HFF-Myc (cell line): ENCODE data around the gene LRRC38.

Experiments used
- DNase-seq: peaks from one replicate; pipeline ENCODE4 v3.0.0-alpha.2; 2011; ENCODE audit warnings: low read depth; ENCODE audit errors: extremely low read depth
- H3K4me3 ChIP-seq: replicated peaks from 2 replicates; pipeline ENCODE4 v1.5.1; 2011; ENCODE audit warnings: low read depth, mild to moderate bottlenecking, control low read depth, low read length
- TF ChIP-seq, protein P1 (sequence below): IDR thresholded peaks from 2 replicates; pipeline ENCODE4 v1.5.1; 2012; ENCODE audit warnings: mild to moderate bottlenecking, low read depth, low read length, control low read depth; ENCODE audit errors: missing control alignments

The LRRC38 gene

DNA sequence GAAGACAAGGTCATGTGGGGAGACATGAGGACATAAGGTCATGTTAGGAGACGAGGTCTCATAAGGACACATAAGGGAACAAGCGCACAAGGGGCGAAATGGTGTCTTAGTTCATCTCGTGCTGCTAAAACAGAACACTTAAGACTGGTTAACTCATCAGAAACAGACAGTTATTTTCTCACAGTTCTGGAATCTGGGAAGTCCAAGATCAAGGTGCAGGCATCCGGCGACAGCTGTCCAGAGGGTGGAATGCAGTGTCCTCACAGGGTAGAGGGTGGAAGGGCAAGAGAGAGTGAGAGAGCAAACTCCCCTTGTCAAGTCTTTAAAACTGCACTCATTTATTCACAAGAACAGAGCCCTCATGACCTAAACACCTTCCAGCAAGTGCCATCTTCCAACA lies 35.2 kb upstream of the LRRC38 start:
- DNase-seq, result no peak
- no peak overlapping the region for H3K4me3 ChIP-seq
- TF ChIP-seq, protein P1, sequence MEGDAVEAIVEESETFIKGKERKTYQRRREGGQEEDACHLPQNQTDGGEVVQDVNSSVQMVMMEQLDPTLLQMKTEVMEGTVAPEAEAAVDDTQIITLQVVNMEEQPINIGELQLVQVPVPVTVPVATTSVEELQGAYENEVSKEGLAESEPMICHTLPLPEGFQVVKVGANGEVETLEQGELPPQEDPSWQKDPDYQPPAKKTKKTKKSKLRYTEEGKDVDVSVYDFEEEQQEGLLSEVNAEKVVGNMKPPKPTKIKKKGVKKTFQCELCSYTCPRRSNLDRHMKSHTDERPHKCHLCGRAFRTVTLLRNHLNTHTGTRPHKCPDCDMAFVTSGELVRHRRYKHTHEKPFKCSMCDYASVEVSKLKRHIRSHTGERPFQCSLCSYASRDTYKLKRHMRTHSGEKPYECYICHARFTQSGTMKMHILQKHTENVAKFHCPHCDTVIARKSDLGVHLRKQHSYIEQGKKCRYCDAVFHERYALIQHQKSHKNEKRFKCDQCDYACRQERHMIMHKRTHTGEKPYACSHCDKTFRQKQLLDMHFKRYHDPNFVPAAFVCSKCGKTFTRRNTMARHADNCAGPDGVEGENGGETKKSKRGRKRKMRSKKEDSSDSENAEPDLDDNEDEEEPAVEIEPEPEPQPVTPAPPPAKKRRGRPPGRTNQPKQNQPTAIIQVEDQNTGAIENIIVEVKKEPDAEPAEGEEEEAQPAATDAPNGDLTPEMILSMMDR, result no peak

DNA sequence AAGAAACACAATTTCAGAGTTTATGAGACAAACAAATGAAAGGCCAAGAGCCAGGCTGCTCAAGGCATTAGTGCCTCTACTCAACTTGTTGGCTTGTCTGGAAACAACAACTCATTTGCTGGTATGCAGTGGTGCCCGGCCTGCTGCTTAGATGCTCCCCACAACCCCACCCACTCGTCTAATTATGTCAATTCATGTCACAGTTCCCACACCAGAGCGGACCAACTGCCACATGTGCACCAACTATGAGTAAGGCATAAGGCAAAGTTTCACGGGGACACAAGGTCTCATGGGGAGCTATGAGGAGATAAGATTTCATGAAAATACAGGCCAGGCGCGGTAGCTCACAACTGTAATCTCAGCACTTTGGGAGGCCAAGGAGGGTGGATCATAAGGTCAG lies 34.5 kb upstream of the LRRC38 start:
- H3K4me3 ChIP-seq, result no peak overlapping the region
- TF ChIP-seq, protein P1, result no peak
- DNase-seq, result no peak

DNA sequence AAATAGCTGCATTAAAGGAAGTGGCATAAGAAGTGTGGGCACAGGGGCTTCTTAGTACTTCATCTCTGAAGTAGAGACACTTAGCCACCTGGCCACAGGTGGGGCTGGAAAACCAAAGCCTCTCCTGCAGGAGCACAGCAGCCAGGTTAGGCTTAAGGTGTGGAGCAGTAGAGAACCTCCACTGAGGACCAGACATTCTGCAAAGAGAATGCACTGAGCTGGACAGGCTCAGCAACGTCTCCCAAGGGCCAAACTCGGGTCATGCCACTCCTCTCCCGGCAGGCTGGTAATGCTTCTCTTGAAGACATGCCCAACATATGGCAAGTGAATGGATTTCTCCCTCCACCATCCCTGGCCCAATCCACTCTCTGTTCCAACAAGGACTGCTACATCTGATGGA lies 33.0 kb upstream of the LRRC38 start:
- TF ChIP-seq, protein P1, result no peak
- DNase-seq, result no peak
- no peak overlapping the region for H3K4me3 ChIP-seq

DNA sequence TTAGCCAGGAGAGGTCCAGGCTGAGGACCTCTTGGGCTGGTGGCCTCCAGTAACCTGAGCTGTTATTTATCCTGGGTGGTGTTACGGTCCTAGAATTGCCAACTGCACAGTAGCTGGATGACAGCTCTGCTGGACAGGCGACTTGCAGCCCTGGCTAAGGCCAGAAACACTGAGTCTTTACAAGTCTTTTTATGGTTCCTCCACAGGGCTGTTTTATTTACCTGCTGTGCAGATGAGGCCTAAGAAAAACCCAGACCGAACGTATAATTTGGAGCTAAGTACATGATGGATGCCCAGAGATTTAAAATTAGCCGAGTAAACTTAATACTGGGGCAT lies 30.4 kb upstream of the LRRC38 start:
- H3K4me3 ChIP-seq, result no peak overlapping the region
- no peak for DNase-seq
- TF ChIP-seq, protein P1, result no peak

DNA sequence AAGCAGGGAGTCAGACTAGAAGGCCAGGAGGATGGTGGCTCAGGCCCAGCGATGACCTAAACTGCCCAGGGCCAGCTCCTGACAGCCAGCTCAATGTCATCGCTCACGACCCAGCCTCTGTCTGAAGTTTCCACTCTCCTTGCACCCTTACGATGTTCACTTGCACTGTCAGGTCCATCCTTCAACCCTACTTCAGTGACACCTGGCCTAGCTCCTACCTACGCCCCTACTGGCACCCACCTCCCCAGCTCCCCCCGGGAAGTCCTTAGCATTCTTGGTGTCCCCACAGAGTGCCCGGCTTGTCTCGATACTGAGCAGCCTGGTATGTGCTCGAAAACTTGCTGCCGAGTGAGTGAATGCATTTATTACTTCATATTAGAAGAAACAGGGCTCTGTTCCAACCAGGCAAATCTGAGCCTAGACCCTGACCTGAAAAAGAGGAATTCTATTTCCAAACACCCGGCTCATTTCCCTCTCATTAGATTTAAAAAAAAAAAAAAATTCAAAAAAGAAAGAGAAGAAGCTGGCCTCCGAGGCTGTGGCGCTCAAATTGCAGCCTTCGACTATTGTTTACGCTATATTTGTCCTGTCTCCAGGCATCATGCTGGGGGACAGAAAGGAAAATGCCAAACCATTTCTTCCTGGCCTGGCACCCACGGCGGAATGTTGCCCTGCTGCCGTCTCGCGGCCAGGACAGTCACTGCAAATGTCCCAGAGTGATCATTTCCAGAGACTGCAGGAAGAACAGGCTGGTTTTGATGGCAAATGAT lies 29.8 kb upstream of the LRRC38 start:
- no peak for DNase-seq
- TF ChIP-seq, protein P1, result no peak
- no peak overlapping the region for H3K4me3 ChIP-seq

DNA sequence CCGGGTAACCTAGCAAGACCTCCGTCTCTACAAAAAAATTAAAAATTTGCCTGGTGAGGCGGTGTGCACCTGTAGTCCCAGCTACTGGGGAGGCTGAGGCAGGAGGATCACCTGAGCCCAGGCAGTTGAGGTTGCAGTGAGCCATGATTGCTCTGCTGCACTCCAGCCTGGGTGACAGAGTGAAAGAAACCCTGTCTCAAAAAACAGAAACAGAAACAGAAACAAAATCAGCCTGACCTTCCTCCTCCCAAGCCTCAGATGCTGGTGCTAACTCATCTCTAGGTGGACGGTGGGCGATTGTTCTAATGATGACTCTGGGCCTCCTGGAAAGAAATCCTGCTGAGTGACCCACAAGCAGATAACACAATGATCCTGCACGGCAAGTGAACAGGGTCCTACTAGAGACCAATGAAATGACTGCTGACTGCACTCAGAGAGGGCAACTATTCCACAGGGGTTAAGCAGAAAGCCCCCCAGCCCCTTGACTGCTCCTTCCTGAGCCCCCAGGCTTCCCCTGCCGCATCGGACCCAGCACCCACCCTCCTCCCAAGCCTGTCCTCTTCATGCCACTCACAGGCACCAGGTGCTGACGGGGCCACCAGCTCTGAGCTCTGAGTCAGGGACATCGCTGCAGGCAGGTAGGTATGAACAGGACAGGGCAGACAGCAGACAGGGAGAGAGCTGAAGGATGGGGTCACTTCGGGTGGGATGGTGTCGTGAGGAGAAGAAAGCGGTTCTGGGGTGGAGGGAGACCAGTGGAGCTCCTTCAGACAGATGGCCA lies 27.8 kb upstream of the LRRC38 start:
- TF ChIP-seq, protein P1, result no peak
- no peak for DNase-seq
- no peak overlapping the region for H3K4me3 ChIP-seq
